ENCODE results near the gene ZBTB40.

The ZBTB40 gene

DNA sequence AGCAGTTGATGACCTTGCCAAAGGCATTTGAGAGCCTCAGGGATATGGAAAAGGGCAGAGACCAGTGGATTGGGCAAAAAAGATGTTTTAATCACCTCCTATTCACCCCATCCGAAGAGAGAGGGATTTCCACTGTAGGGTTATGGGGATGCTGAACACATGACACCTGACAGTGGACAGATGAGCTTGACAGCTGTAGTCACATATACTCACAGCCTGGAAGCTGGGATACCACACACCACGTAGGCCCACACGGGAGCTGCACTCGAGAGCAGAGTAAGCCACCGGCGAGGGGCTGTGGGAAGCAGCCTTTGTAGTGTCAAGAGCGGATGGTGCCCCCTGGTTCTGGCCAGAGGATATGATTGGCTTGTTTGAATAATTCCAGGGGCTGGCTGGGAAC lies 20.0 kb downstream of the ZBTB40 start:
- Histone ChIP-seq H4K20me1 (ENCODE audit: insufficient read depth, low read length, poor library complexity, severe bottlenecking) (peaks cover 2% of the 10 kb centered on the region), H2AFZ (ENCODE audit: low read length) (no peak overlapping the region), H3K9me3 (ENCODE audit: insufficient read depth, low read depth, low read length) (no peaks in the 10 kb centered on the region), H3F3A (ENCODE audit: low read depth) (no peaks in the 10 kb centered on the region), H3K4me2 (ENCODE audit: low read depth, low read length, poor library complexity, severe bottlenecking) (no peak overlapping the region), H3K9ac (ENCODE audit: low read depth, low read length, poor library complexity, severe bottlenecking) (no peak overlapping the region), H3K79me2 (ENCODE audit: insufficient read depth, low read length) (peaks cover 41% of the 10 kb centered on the region), H3K36me3 (ENCODE audit: insufficient read depth, low read length) (no peaks in the 10 kb centered on the region), H3K27me3 (ENCODE audit: insufficient read depth, low read length, poor library complexity, severe bottlenecking) (no peaks in the 10 kb centered on the region), H3K9me2 (replicated peaks; ENCODE audit: low read depth, low read length) (no peaks in the 10 kb centered on the region), H3K4me3 (ENCODE audit: low read length, poor library complexity, severe bottlenecking) (no peak overlapping the region), H3K4me1 (ENCODE audit: insufficient read depth, low read length, poor library complexity, severe bottlenecking) (no peaks in the 10 kb centered on the region)
- no peak for TF ChIP-seq EZH2phosphoT487 (IDR thresholded peaks at IDR 0.05; ENCODE audit: borderline replicate concordance)
- TF ChIP-seq, protein P1, sequence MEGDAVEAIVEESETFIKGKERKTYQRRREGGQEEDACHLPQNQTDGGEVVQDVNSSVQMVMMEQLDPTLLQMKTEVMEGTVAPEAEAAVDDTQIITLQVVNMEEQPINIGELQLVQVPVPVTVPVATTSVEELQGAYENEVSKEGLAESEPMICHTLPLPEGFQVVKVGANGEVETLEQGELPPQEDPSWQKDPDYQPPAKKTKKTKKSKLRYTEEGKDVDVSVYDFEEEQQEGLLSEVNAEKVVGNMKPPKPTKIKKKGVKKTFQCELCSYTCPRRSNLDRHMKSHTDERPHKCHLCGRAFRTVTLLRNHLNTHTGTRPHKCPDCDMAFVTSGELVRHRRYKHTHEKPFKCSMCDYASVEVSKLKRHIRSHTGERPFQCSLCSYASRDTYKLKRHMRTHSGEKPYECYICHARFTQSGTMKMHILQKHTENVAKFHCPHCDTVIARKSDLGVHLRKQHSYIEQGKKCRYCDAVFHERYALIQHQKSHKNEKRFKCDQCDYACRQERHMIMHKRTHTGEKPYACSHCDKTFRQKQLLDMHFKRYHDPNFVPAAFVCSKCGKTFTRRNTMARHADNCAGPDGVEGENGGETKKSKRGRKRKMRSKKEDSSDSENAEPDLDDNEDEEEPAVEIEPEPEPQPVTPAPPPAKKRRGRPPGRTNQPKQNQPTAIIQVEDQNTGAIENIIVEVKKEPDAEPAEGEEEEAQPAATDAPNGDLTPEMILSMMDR (conservative IDR thresholded peaks at IDR 0.05; ENCODE audit: low read length) = no peak

DNA sequence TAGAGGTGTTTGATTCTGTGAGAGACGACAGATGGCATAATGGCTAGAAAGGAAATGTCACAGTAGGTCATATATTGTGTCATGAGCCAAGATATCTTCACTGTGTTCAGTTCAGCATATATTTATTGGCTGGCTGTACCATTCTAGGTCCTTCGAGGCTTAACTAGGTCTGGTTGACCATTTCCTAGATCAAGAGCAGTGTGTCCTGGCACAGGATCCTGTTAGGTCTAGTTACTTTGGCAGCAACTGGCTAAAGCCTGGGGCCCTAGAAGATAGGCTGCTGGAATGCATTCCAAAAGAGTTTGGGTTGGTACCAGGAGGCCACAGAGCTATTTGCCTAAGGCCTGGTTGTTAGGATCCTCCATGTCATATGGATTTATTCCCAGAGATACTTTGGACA lies 20.9 kb downstream of the ZBTB40 start:
- Histone ChIP-seq H3K9me2 (replicated peaks; ENCODE audit: low read depth, low read length) (no peaks in the 10 kb centered on the region), H3K9me3 (ENCODE audit: insufficient read depth, low read depth, low read length) (no peaks in the 10 kb centered on the region), H3K4me2 (ENCODE audit: low read depth, low read length, poor library complexity, severe bottlenecking) (no peak overlapping the region), H3K4me1 (ENCODE audit: insufficient read depth, low read length, poor library complexity, severe bottlenecking) (no peaks in the 10 kb centered on the region), H3K36me3 (ENCODE audit: insufficient read depth, low read length) (no peaks in the 10 kb centered on the region), H3K79me2 (ENCODE audit: insufficient read depth, low read length) (peaks cover 39% of the 10 kb centered on the region), H2AFZ (ENCODE audit: low read length) (no peak overlapping the region), H3F3A (ENCODE audit: low read depth) (no peaks in the 10 kb centered on the region), H3K27me3 (ENCODE audit: insufficient read depth, low read length, poor library complexity, severe bottlenecking) (no peaks in the 10 kb centered on the region), H3K4me3 (ENCODE audit: low read length, poor library complexity, severe bottlenecking) (no peak overlapping the region), H3K9ac (ENCODE audit: low read depth, low read length, poor library complexity, severe bottlenecking) (no peak overlapping the region), H4K20me1 (ENCODE audit: insufficient read depth, low read length, poor library complexity, severe bottlenecking) (peaks cover 2% of the 10 kb centered on the region)
- no peak for TF ChIP-seq EZH2phosphoT487 (IDR thresholded peaks at IDR 0.05; ENCODE audit: borderline replicate concordance)
- TF ChIP-seq, protein P1 (conservative IDR thresholded peaks at IDR 0.05; ENCODE audit: low read length) = no peak

DNA sequence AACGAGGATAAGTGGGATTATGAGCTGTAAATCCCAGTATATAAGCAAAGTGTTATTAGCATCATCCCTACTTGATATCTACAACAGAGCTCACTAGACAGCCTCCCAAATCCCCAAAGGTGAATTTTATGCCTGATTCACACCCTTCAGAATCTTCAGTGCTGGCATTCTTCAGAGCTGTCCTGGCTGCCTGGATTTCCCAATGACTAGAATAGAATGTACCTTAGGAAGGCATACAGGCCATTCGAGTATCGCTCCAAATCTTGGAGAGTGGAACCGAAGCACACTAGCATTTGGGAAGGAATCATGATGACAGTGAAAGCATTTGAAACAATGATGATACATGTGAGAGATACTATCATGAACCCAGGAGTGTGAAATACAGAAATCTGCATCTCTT lies 22.3 kb downstream of the ZBTB40 start:
- Histone ChIP-seq H3K27me3 (ENCODE audit: insufficient read depth, low read length, poor library complexity, severe bottlenecking) (no peaks in the 10 kb centered on the region), H3K9ac (ENCODE audit: low read depth, low read length, poor library complexity, severe bottlenecking) (no peak overlapping the region), H3K4me2 (ENCODE audit: low read depth, low read length, poor library complexity, severe bottlenecking) (no peak overlapping the region), H3F3A (ENCODE audit: low read depth) (no peaks in the 10 kb centered on the region), H3K9me2 (replicated peaks; ENCODE audit: low read depth, low read length) (no peaks in the 10 kb centered on the region), H3K4me1 (ENCODE audit: insufficient read depth, low read length, poor library complexity, severe bottlenecking) (no peaks in the 10 kb centered on the region), H3K36me3 (ENCODE audit: insufficient read depth, low read length) (no peaks in the 10 kb centered on the region), H3K4me3 (ENCODE audit: low read length, poor library complexity, severe bottlenecking) (no peak overlapping the region), H4K20me1 (ENCODE audit: insufficient read depth, low read length, poor library complexity, severe bottlenecking) (peaks cover 2% of the 10 kb centered on the region), H2AFZ (ENCODE audit: low read length) (no peak overlapping the region), H3K79me2 (ENCODE audit: insufficient read depth, low read length) (peaks cover 38% of the 10 kb centered on the region), H3K9me3 (ENCODE audit: insufficient read depth, low read depth, low read length) (no peaks in the 10 kb centered on the region)
- TF ChIP-seq EZH2phosphoT487 (IDR thresholded peaks at IDR 0.05; ENCODE audit: borderline replicate concordance) = no peak
- TF ChIP-seq, protein P1 (conservative IDR thresholded peaks at IDR 0.05; ENCODE audit: low read length) = no peak
